SK-N-SH (cell line): ENCODE measurements around the gene PCBD1. TPM values are rescaled to one million over a fixed set of nuclear protein-coding genes. Genes with fewer than 3 reads are reported as not detected.

Experiments
- CHD2 ChIP-seq: fragments of 150-350 bp; IDR thresholded peaks from 2 replicates; pipeline ENCODE4 v1.6.1; 2018; ENCODE audit warnings: low read length; ENCODE audit not compliant: partially characterized antibody
- EZH2phosphoT487 ChIP-seq: fragments of 200-600 bp; sonication (generic); IDR thresholded peaks from 2 replicates; pipeline ENCODE4 v1.6.1; 2017; ENCODE audit warnings: low read depth, mixed run types, mild to moderate bottlenecking, antibody characterized with exemption, moderate library complexity, borderline replicate concordance
- FOSL2 ChIP-seq: IDR thresholded peaks from 2 replicates; pipeline ENCODE4 v1.4.0; 2012; ENCODE audit warnings: low read depth, mild to moderate bottlenecking, moderate library complexity, borderline replicate concordance
- FOXJ3 ChIP-seq: sonication (generic); formaldehyde crosslinking; IDR thresholded peaks from 2 replicates; pipeline ENCODE4 v1.5.1; 2020; ENCODE audit warnings: mild to moderate bottlenecking, missing genetic modification reagents
- GATA2 ChIP-seq: sonication (generic); formaldehyde crosslinking; IDR thresholded peaks from 2 replicates; pipeline ENCODE4 v1.5.0; 2020; ENCODE audit warnings: mild to moderate bottlenecking, missing genetic modification reagents
- IRF3 ChIP-seq: fragments of 150-350 bp; IDR thresholded peaks from 2 replicates; pipeline ENCODE4 v1.6.1; 2016; ENCODE audit warnings: mild to moderate bottlenecking, low read depth, low read length
- JUND ChIP-seq: IDR thresholded peaks from 2 replicates; pipeline ENCODE4 v1.4.0; 2012
- MAX ChIP-seq: IDR thresholded peaks from 2 replicates; pipeline ENCODE4 v1.4.0; 2012; ENCODE audit warnings: low read depth
- MEF2A ChIP-seq: IDR thresholded peaks from 2 replicates; pipeline ENCODE4 v1.4.0; 2012; ENCODE audit warnings: low read depth, borderline replicate concordance
- NRF1 ChIP-seq: IDR thresholded peaks from 2 replicates; pipeline ENCODE4 v1.6.1; 2012; ENCODE audit warnings: low read depth, mild to moderate bottlenecking, low read length
- PBX3 ChIP-seq: IDR thresholded peaks from 2 replicates; pipeline ENCODE4; 2012
- POLR2AphosphoS5 ChIP-seq: IDR thresholded peaks from 2 replicates; pipeline ENCODE4 v1.6.1; 2012; ENCODE audit warnings: low read depth, low read length
- RAD21 ChIP-seq: IDR thresholded peaks from 2 replicates; pipeline ENCODE4 v1.6.1; 2012; ENCODE audit warnings: mild to moderate bottlenecking, low read length
- RCOR1 ChIP-seq: fragments of 150-350 bp; IDR thresholded peaks from 2 replicates; pipeline ENCODE4 v1.6.1; 2017; ENCODE audit warnings: antibody characterized with exemption, low read length
- REST ChIP-seq: IDR thresholded peaks from 2 replicates; pipeline ENCODE4 v1.6.1; 2012; ENCODE audit warnings: mild to moderate bottlenecking, low read depth, low read length, moderate library complexity
- RFX5 ChIP-seq: IDR thresholded peaks from 2 replicates; pipeline ENCODE4 v1.6.1; 2012; ENCODE audit warnings: mild to moderate bottlenecking, improper control_type of control experiment, low read length
- RXRA ChIP-seq: IDR thresholded peaks from 2 replicates; pipeline ENCODE4 v1.4.0; 2012; ENCODE audit warnings: low read depth, mild to moderate bottlenecking, borderline replicate concordance
- SIN3A ChIP-seq: IDR thresholded peaks from 2 replicates; pipeline ENCODE4 v1.6.1; 2012; ENCODE audit warnings: low read depth, mild to moderate bottlenecking, low read length, moderate library complexity, borderline replicate concordance
- TAF1 ChIP-seq: IDR thresholded peaks from 2 replicates; pipeline ENCODE4 v1.6.1; 2012; ENCODE audit warnings: low read depth, mild to moderate bottlenecking, low read length, moderate library complexity, borderline replicate concordance
- TCF12 ChIP-seq: IDR thresholded peaks from 2 replicates; pipeline ENCODE4 v1.4.0; 2012
- TEAD4 ChIP-seq: IDR thresholded peaks from 2 replicates; pipeline ENCODE4 v1.4.0; 2012; ENCODE audit warnings: mild to moderate bottlenecking, borderline replicate concordance; ENCODE audit not compliant: insufficient read depth
- YY1 ChIP-seq: IDR thresholded peaks from 2 replicates; pipeline ENCODE4 v1.4.0; 2012; ENCODE audit warnings: low read depth, mild to moderate bottlenecking
- polyA plus RNA-seq, 3 experiments: library from polyadenylated mRNA; depleted of rRNA; stranded (reverse); fragments of >200 nt; gene quantifications; 2 replicates each; pipeline ENCODE4 v1.2.3, GENCODE V29; 2012
- TF ChIP-seq, protein P1 (sequence below): fragments of 200-600 bp; sonication (generic); IDR thresholded peaks from 2 replicates; pipeline ENCODE4 v1.6.1; 2017; ENCODE audit warnings: antibody characterized with exemption, mild to moderate bottlenecking, moderate library complexity
- TF ChIP-seq, protein P2 (sequence below): fragments of 150-350 bp; IDR thresholded peaks from 2 replicates; pipeline ENCODE4 v1.6.1; 2017; ENCODE audit warnings: antibody characterized with exemption, low read length, low read depth, borderline replicate concordance

Gene PCBD1
- polyA plus RNA-seq, 1 of the 3 experiments (the other 2 are of a cell fraction): 112 TPM

DNA sequence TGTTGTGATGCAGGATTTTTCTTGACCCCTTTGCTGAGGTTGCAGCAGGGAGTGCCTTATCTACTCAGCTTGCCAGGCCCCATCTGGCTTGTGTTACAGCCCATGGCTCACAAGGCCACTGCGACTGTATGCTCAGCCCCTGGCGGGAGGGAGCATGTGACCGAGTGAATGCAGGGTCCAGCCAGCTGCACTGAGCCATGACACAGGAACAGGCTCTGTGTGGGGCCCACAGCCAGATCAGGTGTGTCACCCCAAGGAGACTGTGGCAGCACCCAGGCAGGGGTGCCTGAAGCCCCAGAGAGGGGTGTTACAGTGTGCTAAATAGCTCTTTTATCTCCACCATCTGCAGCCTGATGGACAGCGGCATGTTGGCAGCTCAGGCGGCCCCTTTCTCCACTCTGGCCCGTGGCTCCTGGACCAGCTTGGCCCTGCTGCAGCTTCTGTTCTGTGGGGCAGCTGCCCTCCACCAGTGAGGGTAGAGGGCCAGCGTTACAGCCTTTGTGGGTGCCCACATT is 2.6 kb upstream of the PCBD1 start (continued):
- TF ChIP-seq REST (no peak), FOSL2 (no peak), PBX3 (no peak), TEAD4 (no peak), TCF12 (peak; percentile 49; the same call in 1 of the 2 replicates), NRF1 (no peak), IRF3 (no peak), RXRA (no peak), CHD2 (peak; percentile 78), GATA2 (CRISPR knock-in tag) (peak; percentile 97), FOXJ3 (CRISPR knock-in tag) (peak; percentile 96), MAX (peak; percentile 41; the same call in 1 of the 2 replicates), RCOR1 (peak; percentile 70; the same call in 1 of the 2 replicates), RAD21 (no peak; the same call in 1 of the 2 replicates), POLR2AphosphoS5 (no peak), YY1 (no peak), MEF2A (no peak), TAF1 (no peak), RFX5 (no peak), EZH2phosphoT487 (no peak), JUND (no peak), SIN3A (no peak)
- TF ChIP-seq, protein P1, sequence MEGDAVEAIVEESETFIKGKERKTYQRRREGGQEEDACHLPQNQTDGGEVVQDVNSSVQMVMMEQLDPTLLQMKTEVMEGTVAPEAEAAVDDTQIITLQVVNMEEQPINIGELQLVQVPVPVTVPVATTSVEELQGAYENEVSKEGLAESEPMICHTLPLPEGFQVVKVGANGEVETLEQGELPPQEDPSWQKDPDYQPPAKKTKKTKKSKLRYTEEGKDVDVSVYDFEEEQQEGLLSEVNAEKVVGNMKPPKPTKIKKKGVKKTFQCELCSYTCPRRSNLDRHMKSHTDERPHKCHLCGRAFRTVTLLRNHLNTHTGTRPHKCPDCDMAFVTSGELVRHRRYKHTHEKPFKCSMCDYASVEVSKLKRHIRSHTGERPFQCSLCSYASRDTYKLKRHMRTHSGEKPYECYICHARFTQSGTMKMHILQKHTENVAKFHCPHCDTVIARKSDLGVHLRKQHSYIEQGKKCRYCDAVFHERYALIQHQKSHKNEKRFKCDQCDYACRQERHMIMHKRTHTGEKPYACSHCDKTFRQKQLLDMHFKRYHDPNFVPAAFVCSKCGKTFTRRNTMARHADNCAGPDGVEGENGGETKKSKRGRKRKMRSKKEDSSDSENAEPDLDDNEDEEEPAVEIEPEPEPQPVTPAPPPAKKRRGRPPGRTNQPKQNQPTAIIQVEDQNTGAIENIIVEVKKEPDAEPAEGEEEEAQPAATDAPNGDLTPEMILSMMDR: no peak
- TF ChIP-seq, protein P2, sequence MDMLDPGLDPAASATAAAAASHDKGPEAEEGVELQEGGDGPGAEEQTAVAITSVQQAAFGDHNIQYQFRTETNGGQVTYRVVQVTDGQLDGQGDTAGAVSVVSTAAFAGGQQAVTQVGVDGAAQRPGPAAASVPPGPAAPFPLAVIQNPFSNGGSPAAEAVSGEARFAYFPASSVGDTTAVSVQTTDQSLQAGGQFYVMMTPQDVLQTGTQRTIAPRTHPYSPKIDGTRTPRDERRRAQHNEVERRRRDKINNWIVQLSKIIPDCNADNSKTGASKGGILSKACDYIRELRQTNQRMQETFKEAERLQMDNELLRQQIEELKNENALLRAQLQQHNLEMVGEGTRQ: peak; percentile 53; the same call in 1 of the 2 replicates
